KMS-11 (cell line): ENCODE measurements around the gene GBX1.

Experiments
- H2AFZ ChIP-seq: fragments of 200-600 bp; sonication (generic); 2 replicates; pipeline ENCODE4 v1.6.1; 2016; ENCODE audit warnings: antibody characterized with exemption, mixed run types, low read depth
- H3K27ac ChIP-seq: fragments of 200-600 bp; sonication (generic); 2 replicates; pipeline ENCODE4 v1.6.1; 2016; ENCODE audit warnings: mild to moderate bottlenecking, mixed run types
- H3K27me3 ChIP-seq: fragments of 200-600 bp; sonication (generic); 2 replicates; pipeline ENCODE4 v1.6.1; 2017; ENCODE audit warnings: mild to moderate bottlenecking, low read depth, mixed run types, moderate library complexity; ENCODE audit not compliant: insufficient read depth
- H3K36me3 ChIP-seq: fragments of 200-600 bp; sonication (generic); 2 replicates; pipeline ENCODE4 v1.6.1; 2017; ENCODE audit warnings: mild to moderate bottlenecking, mixed run types; ENCODE audit not compliant: insufficient read depth
- H3K4me1 ChIP-seq: fragments of 200-600 bp; sonication (generic); 2 replicates; pipeline ENCODE4 v1.6.1; 2016; ENCODE audit warnings: mild to moderate bottlenecking, low read depth, mixed run types; ENCODE audit not compliant: poor library complexity, severe bottlenecking
- H3K4me2 ChIP-seq: fragments of 200-600 bp; sonication (generic); 2 replicates; pipeline ENCODE4 v1.7.0; 2016; ENCODE audit warnings: mild to moderate bottlenecking, mixed run types
- H3K4me3 ChIP-seq: fragments of 200-600 bp; sonication (generic); IDR thresholded peaks from 2 replicates; pipeline ENCODE4 v1.6.1; 2017; ENCODE audit warnings: low read depth, low read length, mixed read lengths; ENCODE audit not compliant: insufficient read depth
- H3K79me2 ChIP-seq: fragments of 200-600 bp; sonication (generic); 2 replicates; pipeline ENCODE4 v1.6.1; 2016; ENCODE audit warnings: low read depth, mixed run types; ENCODE audit not compliant: insufficient read depth
- H3K9ac ChIP-seq: fragments of 200-600 bp; sonication (generic); 2 replicates; pipeline ENCODE4 v1.6.1; 2016; ENCODE audit warnings: mild to moderate bottlenecking, mixed run types
- H4K20me1 ChIP-seq: fragments of 200-600 bp; sonication (generic); 2 replicates; pipeline ENCODE4 v1.6.1; 2016; ENCODE audit warnings: mild to moderate bottlenecking, mixed run types; ENCODE audit not compliant: insufficient read depth
- TF ChIP-seq, protein P1 (sequence below): fragments of 200-600 bp; sonication (generic); conservative IDR thresholded peaks from 2 replicates; pipeline ENCODE4 v1.6.1; 2017; ENCODE audit warnings: low read depth, mild to moderate bottlenecking, antibody characterized with exemption, low read length, moderate library complexity, mixed read lengths

Gene GBX1

DNA sequence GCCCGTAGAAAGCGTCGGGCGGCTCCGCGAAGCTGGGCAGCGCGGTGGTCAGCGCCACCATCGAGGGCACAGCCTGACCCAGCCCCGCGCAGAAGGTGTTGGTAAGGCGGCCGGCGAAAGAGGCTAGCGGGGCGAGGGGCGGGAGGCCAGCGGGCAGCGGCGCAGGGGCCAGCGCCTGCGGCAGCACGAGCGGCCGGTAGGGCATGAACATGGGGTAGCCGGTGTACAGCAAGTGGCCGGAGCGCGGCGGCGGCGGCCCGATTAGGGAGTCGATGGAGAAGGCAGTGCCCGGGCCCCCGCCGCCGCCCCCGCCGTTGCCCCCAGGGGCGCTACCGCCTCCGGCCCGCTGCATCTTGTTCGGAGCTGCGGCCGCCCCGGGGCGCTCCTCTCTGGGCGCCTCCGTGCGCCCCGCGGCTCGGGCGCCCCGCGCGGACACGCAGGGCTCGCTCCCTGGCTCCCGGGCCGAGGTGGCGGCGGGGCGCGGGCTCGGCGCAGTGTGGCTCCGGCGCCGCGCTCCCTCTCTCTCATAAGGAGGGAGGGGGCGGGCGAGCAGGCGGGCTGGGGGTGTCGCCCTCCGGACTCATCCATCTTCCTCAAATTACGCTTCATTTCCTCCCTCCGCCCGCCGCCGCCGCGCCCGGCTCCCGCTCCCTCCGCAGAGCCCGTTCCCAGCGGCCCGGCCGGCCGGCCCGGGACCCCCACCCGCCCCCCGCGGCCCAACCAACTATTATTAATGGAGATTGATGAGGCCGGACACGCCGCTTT, at the start of gene GBX1:
Gene GBX1 (minus strand): TSS at position 498 of the 765 bp plus-strand sequence. CDS start 146 bp downstream, at position 352.
- Histone ChIP-seq H3K9ac (no peak within 1 kb of the TSS), H3K27ac (no peak within 1 kb of the TSS), H4K20me1 (no peaks in the 10 kb centered on the region), H3K27me3 (peaks cover 50% of the 10 kb centered on the region), H3K4me1 (peaks cover 2% of the 10 kb centered on the region), H3K36me3 (no peaks in the 10 kb centered on the region), H3K79me2 (no peaks in the 10 kb centered on the region), H3K4me2 (peak within 1 kb of the TSS; percentile 44), H2AFZ (peak within 1 kb of the TSS; percentile 62; the same call in 1 of the 2 replicates), H3K4me3 (no peak within 1 kb of the TSS)
- TF ChIP-seq, protein P1, sequence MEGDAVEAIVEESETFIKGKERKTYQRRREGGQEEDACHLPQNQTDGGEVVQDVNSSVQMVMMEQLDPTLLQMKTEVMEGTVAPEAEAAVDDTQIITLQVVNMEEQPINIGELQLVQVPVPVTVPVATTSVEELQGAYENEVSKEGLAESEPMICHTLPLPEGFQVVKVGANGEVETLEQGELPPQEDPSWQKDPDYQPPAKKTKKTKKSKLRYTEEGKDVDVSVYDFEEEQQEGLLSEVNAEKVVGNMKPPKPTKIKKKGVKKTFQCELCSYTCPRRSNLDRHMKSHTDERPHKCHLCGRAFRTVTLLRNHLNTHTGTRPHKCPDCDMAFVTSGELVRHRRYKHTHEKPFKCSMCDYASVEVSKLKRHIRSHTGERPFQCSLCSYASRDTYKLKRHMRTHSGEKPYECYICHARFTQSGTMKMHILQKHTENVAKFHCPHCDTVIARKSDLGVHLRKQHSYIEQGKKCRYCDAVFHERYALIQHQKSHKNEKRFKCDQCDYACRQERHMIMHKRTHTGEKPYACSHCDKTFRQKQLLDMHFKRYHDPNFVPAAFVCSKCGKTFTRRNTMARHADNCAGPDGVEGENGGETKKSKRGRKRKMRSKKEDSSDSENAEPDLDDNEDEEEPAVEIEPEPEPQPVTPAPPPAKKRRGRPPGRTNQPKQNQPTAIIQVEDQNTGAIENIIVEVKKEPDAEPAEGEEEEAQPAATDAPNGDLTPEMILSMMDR = no peak

DNA sequence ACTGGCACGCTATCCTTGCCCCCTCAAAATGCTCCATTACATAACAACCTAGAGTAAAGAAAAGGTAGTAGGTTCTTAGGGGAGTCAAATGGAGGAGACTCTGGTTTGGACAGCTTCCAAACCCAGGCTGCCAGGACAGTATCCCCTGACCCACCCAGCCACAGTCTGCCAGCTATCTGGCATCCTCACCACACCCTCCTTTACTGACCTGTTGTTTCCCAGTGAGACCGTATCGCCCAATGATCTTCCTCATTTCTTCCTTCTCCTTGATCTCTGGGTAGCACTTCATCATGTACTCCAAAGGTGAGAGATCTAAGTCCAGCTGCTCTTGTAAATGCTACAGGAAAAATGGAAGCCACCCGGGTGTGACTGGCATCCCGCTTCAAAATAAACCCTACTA, 47.9 kb upstream of the GBX1 start:
- Histone ChIP-seq H3K27me3 (no peaks in the 10 kb centered on the region), H3K4me2 (no peak overlapping the region), H3K4me1 (no peaks in the 10 kb centered on the region), H3K27ac (no peak overlapping the region), H2AFZ (no peak overlapping the region), H3K79me2 (no peaks in the 10 kb centered on the region), H3K4me3 (no peak overlapping the region), H3K9ac (no peak overlapping the region), H4K20me1 (no peaks in the 10 kb centered on the region), H3K36me3 (peaks cover 26% of the 10 kb centered on the region; the same call in 1 of the 2 replicates)
- TF ChIP-seq, protein P1 = no peak

DNA sequence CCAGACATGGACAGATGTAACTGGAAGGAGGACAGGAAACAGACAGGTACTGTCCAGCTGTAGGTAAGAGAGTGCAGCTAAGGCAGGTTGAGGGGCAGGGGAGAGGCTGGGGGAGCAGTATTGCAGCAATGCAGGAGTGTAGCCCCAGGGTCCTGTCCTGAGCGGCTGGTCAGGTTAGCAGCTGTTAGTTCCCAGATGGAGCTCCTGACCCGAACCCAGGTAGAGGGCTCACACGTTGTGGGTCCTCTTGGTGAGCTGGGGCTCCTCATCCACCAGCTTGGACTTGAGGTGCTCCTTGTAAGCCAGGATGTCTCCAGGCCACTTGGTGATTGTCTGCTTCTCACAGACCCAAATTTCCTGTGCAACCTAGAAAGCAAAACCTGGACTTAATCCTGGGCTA, 46.3 kb upstream of the GBX1 start:
- H4K20me1 ChIP-seq = no peaks in the 10 kb centered on the region
- H3K9ac ChIP-seq = no peak overlapping the region
- H3K27me3 ChIP-seq = no peaks in the 10 kb centered on the region
- H3K4me3 ChIP-seq = no peak overlapping the region
- H3K36me3 ChIP-seq = peaks cover 16% of the 10 kb centered on the region; the same call in 1 of the 2 replicates
- TF ChIP-seq, protein P1 = no peak
- no peak overlapping the region for H2AFZ ChIP-seq
- no peak overlapping the region for H3K27ac ChIP-seq
- no peaks in the 10 kb centered on the region for H3K79me2 ChIP-seq
- no peaks in the 10 kb centered on the region for H3K4me1 ChIP-seq
- no peak overlapping the region for H3K4me2 ChIP-seq

DNA sequence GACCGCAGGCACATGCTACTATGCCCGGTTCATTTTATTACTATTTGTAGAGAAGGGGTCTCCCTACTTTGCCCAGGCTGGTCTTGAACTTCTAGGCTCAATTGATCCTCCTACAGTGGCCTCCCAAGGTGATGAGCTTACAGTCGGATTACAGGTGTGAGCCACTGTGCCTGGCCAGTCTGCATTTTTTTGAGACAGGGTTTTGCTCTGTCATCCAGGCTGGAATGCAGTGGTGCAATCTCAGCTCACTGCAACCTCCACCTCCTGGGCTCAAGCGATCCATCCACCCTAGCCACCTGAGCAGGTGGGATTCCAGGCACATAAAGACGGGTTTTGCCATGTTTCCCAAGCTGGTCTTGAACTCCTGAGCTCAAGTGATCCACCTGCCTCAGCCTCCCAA, 45.1 kb upstream of the GBX1 start:
- Histone ChIP-seq H3K4me3 (no peak overlapping the region), H3K27me3 (peaks cover 3% of the 10 kb centered on the region; the same call in 1 of the 2 replicates), H3K79me2 (no peaks in the 10 kb centered on the region), H3K4me1 (no peaks in the 10 kb centered on the region), H4K20me1 (no peaks in the 10 kb centered on the region), H3K36me3 (peaks cover 12% of the 10 kb centered on the region; the same call in 1 of the 2 replicates), H3K9ac (no peak overlapping the region), H3K4me2 (no peak overlapping the region), H2AFZ (no peak overlapping the region), H3K27ac (no peak overlapping the region)
- TF ChIP-seq, protein P1 = no peak
